ENCODE results near the gene GSTM3. TPM values are rescaled to one million over a fixed set of nuclear protein-coding genes. Genes with fewer than 3 reads are reported as not detected.

The GSTM3 gene
- total RNA-seq, 4 donors from 2014 or later = 34.4 to 223 (median 62.8) TPM

DNA sequence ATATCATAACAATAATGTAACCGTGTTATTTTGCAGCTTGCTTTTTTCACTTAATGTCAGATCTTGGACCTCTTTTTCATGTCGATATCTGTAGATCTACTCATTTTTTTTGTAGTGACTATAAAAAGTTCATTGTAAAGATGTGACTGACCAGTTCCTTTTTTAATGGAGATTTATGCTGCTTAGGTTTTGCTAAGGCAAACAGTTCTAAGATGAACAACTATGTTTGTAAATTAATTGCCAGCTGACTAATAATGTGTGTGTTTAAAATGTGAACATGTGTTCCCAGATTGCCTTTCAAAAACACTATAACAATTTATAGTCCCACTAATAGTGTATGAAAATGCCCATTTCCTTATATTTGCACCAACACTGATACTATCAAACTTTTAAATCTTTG is 41.0 kb upstream of the GSTM3 start:
- TF ChIP-seq, protein P1, sequence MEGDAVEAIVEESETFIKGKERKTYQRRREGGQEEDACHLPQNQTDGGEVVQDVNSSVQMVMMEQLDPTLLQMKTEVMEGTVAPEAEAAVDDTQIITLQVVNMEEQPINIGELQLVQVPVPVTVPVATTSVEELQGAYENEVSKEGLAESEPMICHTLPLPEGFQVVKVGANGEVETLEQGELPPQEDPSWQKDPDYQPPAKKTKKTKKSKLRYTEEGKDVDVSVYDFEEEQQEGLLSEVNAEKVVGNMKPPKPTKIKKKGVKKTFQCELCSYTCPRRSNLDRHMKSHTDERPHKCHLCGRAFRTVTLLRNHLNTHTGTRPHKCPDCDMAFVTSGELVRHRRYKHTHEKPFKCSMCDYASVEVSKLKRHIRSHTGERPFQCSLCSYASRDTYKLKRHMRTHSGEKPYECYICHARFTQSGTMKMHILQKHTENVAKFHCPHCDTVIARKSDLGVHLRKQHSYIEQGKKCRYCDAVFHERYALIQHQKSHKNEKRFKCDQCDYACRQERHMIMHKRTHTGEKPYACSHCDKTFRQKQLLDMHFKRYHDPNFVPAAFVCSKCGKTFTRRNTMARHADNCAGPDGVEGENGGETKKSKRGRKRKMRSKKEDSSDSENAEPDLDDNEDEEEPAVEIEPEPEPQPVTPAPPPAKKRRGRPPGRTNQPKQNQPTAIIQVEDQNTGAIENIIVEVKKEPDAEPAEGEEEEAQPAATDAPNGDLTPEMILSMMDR (IDR thresholded peaks at IDR 0.05) = no peak
- ATAC-seq (ENCODE audit: low FRiP score) (no peak), DNase-seq (ENCODE audit: low spot score) (no peak)

DNA sequence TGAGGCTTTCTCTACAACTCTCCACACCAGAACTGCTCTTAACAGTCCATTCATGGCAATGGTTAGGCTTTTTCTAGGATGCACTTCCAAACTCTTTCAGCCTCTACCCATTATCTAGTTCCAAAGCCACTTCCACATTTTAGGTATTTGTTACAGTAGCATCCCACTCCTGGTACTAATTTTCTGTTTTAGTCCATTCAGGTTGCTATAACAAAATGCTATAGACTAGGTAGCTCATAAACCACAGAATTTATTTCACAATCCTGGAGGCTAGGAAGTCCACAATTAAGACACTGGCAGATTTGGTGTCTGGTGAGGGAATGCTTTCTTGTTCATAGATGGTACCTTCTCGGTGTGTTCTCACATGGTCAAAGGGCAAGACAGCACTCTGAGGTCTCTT is 40.1 kb upstream of the GSTM3 start:
- no peak for ATAC-seq (ENCODE audit: low FRiP score)
- no peak for DNase-seq (ENCODE audit: low spot score)
- TF ChIP-seq, protein P1 (IDR thresholded peaks at IDR 0.05) = no peak

DNA sequence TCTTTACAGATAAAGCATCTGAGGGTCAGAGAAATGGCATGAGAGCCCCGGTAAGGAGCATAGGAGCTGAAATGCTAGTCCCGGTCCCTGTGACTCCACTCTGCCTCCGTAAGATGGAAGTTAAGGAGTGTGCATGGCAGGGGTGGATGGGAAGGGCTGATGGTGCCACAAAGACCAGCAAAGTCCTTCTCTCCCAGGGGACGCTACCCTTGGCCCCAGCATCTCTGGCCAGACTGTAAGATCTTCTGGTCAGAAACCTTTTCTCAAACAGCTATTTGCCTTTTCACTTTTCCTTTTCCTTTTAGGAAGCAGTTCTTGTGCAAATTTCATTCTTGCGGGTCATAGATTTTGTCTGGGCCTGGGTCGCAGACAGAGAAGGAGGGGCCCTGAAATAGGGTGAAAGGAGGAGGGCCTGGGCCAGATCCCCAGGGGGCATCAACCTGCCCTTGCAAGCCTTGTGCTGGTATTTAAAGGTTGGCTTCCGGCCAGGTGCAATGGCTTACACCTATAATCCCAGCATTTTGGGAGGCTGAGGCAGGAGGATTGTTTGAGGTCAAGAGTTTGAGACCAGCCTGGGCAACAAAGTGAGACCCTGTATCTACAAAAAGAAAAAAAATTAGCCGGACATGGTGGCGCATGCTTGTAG is 37.3 kb upstream of the GSTM3 start:
- DNase-seq (ENCODE audit: low spot score) (no peak), ATAC-seq (ENCODE audit: low FRiP score) (no peak)
- TF ChIP-seq, protein P1 (IDR thresholded peaks at IDR 0.05) = no peak

DNA sequence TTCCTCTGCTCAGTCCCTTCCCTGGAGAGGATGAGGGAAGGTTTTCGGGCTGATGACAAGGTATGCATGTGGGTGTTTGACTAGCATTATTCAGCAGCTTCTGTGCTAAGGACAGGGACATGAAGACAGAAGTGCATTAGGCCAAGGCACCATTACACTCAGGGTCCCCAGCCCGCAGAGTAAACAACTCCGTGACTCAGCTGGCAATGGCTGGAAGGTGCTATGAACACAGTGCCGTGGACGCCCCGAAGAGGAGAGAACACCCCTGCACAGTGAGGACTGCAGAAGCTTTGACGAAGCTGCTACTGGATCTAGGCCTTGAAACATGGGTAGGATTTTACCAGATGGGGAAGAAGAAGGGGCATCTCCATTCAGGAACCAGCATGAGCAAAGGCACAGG is 36.6 kb upstream of the GSTM3 start:
- ATAC-seq (ENCODE audit: low FRiP score) = no peak
- TF ChIP-seq, protein P1 (IDR thresholded peaks at IDR 0.05) = no peak
- DNase-seq (ENCODE audit: low spot score) = no peak

DNA sequence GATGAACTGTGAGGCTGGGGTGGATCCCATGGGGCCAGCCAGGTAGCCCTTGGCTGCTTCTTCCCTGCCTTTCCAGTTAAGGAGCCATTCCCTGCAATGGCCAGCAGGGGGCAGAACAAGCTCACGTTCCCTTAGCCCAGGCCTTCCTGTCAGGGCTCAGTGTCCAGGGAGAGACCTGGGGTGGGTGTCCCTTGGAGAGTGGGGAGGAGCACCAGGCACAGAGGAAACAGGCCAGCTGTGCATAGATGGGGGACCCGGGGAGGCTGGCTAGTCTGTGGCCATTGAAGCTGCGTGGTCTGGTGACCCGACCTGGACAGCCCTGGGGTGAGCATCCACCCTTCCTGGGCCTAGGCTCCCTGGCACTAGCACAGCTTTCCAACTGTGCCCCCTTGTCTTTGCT is 36.1 kb upstream of the GSTM3 start:
- TF ChIP-seq, protein P1 (IDR thresholded peaks at IDR 0.05) = peak in 2 of 3 donors; percentile 93 to 94
- DNase-seq (ENCODE audit: low spot score) (peak; percentile 76), ATAC-seq (ENCODE audit: low FRiP score) (peak; percentile 70)

DNA sequence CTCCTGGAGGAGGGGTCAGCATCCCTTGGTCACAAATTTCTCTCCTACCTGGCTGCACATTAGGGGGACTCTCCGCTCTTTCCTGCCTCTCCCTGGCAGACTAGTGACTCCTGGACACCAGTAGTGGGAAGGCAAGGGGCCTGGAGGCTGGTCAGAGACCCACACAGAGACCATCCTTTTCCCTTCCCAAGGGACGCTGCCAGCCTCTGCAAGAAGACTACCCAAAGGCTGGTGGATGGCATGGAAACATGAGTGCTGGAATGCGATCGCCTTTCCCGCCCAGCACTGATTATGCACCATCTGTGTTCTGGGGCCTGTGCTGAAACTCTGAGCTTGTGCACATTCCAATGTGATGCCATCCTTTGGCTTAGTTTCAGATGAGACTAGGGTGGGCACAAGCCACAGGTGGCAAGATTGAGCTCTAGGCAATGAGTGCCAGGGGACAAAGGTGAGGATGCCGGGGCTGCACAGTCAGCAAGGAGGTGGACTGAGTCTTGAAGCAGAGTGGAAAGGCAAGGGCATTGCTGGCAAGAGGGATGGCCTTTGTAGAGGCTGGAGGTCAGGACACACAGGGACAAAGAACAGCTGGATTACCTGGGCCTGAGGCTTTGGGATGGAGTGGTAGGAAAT is 35.5 kb upstream of the GSTM3 start:
- ATAC-seq (ENCODE audit: low FRiP score) (no peak), DNase-seq (ENCODE audit: low spot score) (no peak)
- TF ChIP-seq, protein P1 (IDR thresholded peaks at IDR 0.05) = no peak

DNA sequence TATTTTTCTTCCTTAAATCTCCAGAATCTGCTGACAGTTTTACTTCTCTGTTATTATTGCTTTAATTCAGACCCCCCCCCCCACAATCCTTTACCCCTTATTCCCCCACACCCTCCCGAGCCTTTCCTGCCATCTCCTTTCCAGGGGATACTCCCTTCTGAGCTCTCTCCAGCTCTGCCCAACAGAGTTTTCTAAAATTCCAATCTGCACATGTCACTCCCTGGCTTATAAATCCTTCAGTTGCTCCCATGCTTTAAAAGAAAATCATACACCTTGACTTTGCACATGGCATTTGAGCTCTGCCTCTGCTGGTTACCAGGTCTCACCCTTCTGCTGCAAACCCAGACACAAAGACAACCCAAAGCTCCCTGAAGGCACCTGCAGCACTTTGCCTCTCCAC is 34.6 kb upstream of the GSTM3 start:
- DNase-seq (ENCODE audit: low spot score) (no peak), ATAC-seq (ENCODE audit: low FRiP score) (no peak)
- TF ChIP-seq, protein P1 (IDR thresholded peaks at IDR 0.05) = no peak
